K562 (cell line): ENCODE data around the gene ZNF665. TPM values are rescaled to one million over a fixed set of nuclear protein-coding genes. Genes with fewer than 3 reads are reported as not detected.

ENCODE experiments used
- ILK ChIP-seq: fragments of 450-650 bp; IDR thresholded peaks from 2 replicates; pipeline ENCODE4 v1.6.1; 2016; ENCODE audit warnings: missing genetic modification characterization, low read depth, mild to moderate bottlenecking, missing compliant biosample characterization, moderate library complexity, borderline replicate concordance
- JUN ChIP-seq, 2 experiments: sonication (generic) in 1 of 2; formaldehyde crosslinking in 1 of 2; IDR thresholded peaks; 2 replicates each; pipeline versions ENCODE4 v1.6.1 to v1.8.0; 2012 to 2022; ENCODE audit warnings: borderline replicate concordance in 2 of 2, mild to moderate bottlenecking in 2 of 2, improper control_type of control experiment in 1 of 2, low read depth in 1 of 2, low read length in 1 of 2, missing genetic modification reagents in 1 of 2
- KLF6 ChIP-seq: fragments of 250-450 bp; sonication (Bioruptor Pico); IDR thresholded peaks from 2 replicates; pipeline ENCODE4 v1.4.0; 2020; ENCODE audit warnings: mild to moderate bottlenecking, moderate library complexity, borderline replicate concordance
- LARP7 ChIP-seq: fragments of 450-650 bp; IDR thresholded peaks from 2 replicates; pipeline ENCODE4 v1.6.1; 2016
- MEIS2 ChIP-seq: fragments of 450-650 bp; IDR thresholded peaks from 2 replicates; pipeline ENCODE4 v1.6.1; 2014; ENCODE audit warnings: mild to moderate bottlenecking; ENCODE audit not compliant: partially characterized antibody
- MTA2 ChIP-seq: fragments of 450-650 bp; IDR thresholded peaks from 2 replicates; pipeline ENCODE4 v1.6.1; 2016; ENCODE audit warnings: low read depth
- PPARD ChIP-seq: fragments of 250-450 bp; sonication (Bioruptor Pico); IDR thresholded peaks from 2 replicates; pipeline ENCODE4 v1.8.0; 2022; ENCODE audit warnings: inconsistent platforms, mild to moderate bottlenecking, moderate library complexity
- RFX1 ChIP-seq: fragments of 450-650 bp; IDR thresholded peaks from 2 replicates; pipeline ENCODE4 v1.6.1; 2016; ENCODE audit warnings: mild to moderate bottlenecking, moderate library complexity
- ZNF143 ChIP-seq: sonication (generic); formaldehyde crosslinking; IDR thresholded peaks from 2 replicates; pipeline ENCODE4 v1.9.0; 2022; ENCODE audit warnings: mild to moderate bottlenecking, missing genetic modification reagents
- ZNF318 ChIP-seq, 2 experiments: fragments of 450-650 bp; IDR thresholded peaks; 2 replicates each; pipeline ENCODE4 v1.6.1; 2016; ENCODE audit warnings: mild to moderate bottlenecking in 2 of 2, borderline replicate concordance in 1 of 2, low read depth in 1 of 2, moderate library complexity in 1 of 2
- polyA plus RNA-seq, 8 experiments: library from polyadenylated mRNA; depleted of rRNA in 4 of 8; stranded (reverse) in 5 of 8; unstranded in 3 of 8; fragments of >200 nt; fragmentation: Nextera tagmentation in 2 of 8; fragmentation: Illumina TruSeq in 1 of 8; extraction: Ambion mirVana in 2 of 8; extraction: Trizol in 1 of 8; gene quantifications; 2 replicates each; pipeline versions ENCODE4 v1.2.1 to v1.2.3, GENCODE V29; 2011 to 2014; ENCODE audit warnings: inconsistent platforms in 1 of 8, missing spikeins in 1 of 8
- total RNA-seq, 7 experiments: library from RNA; depleted of rRNA in 6 of 7; stranded (reverse); fragments of >200 nt in 6 of 7; fragmentation: Illumina TruSeq in 2 of 7; extraction: Trizol in 2 of 7; gene quantifications; 2 replicates each; pipeline versions ENCODE4 v1.2.1 to v1.2.3, GENCODE V29; 2011 to 2021; ENCODE audit warnings: low replicate concordance in 1 of 7

Gene ZNF665
- total and polyA plus RNA-seq, 9 of the 15 experiments (the other 6 are each of a cell fraction or from before 2014, with no cell fraction given): 1.9 to 7.6 (median 2.8) TPM

GRCh38 chr19:53161123-53161522 is 32.0 kb downstream of the ZNF665 start (continued):
- TF ChIP-seq LARP7 (no peak), KLF6 (CRISPR knock-in tag) (no peak), ILK (tag) (no peak), JUN (IDR thresholded peaks at IDR 0.05; ENCODE audit: borderline replicate concordance, low read depth, low read length) (no peak), JUN (CRISPR knock-in tag; IDR thresholded peaks at IDR 0.05; ENCODE audit: borderline replicate concordance) (no peak), MEIS2 (peak; percentile 57), ZNF318 (IDR thresholded peaks at IDR 0.05; ENCODE audit: borderline replicate concordance in 1 of 2, low read depth in 1 of 2) (no peak), PPARD (CRISPR knock-in tag) (no peak), RFX1 (no peak), MTA2 (peak; percentile 97), ZNF143 (CRISPR knock-in tag) (no peak)
